Pulmonary artery endothelial cell (primary cell): ENCODE results near the gene MRPL21. TPM values are rescaled to one million over a fixed set of nuclear protein-coding genes. Genes with fewer than 3 reads are reported as not detected.
"Not testable (repeated sequence)": the region's sequence is repeated elsewhere in the genome, so short reads cannot be mapped to it uniquely, and the experiment has no call there.

Experiments
- DNase-seq: peaks from one replicate; pipeline ENCODE4 v3.0.0-alpha.2; 2011; ENCODE audit warnings: low read depth, low spot score
- total RNA-seq: library from RNA; depleted of rRNA; stranded (reverse); fragments of >200 nt; gene quantifications from 2 replicates; pipeline ENCODE4 v1.2.3, GENCODE V29; 2014

Gene MRPL21
- total RNA-seq, 1 donor from 2014 or later = 88.8 TPM

- no peak for DNase-seq
Measured at GRCh38 chr11:68911731-68912130, 8.1 kb upstream of the MRPL21 start.

- DNase-seq = no peak
Measured at GRCh38 chr11:68910965-68911364, 7.3 kb upstream of the MRPL21 start.

DNA sequence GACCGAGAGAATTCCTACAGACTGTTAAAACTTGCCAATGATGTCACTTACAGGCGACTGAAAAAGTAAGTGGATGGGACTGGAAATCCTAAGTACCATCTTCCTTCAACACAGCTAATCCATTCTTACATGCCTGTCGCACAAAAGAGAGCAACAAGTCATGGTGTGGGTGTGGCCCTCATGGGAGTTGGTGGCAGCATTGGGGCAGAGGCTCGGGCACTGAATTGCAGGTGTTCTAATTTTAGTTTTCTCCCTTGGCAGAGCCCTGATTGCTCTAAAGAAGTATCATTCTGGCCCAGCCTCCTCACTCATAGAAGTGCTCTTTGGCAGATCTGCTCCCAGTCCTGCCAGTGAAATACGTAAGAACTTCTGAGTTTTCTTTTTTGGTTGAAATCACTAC is 4.6 kb upstream of the MRPL21 start:
- no peak for DNase-seq

GRCh38 chr11:68905421-68906360 is 2.1 kb upstream of the MRPL21 start:
- DNase-seq = no peak

DNA sequence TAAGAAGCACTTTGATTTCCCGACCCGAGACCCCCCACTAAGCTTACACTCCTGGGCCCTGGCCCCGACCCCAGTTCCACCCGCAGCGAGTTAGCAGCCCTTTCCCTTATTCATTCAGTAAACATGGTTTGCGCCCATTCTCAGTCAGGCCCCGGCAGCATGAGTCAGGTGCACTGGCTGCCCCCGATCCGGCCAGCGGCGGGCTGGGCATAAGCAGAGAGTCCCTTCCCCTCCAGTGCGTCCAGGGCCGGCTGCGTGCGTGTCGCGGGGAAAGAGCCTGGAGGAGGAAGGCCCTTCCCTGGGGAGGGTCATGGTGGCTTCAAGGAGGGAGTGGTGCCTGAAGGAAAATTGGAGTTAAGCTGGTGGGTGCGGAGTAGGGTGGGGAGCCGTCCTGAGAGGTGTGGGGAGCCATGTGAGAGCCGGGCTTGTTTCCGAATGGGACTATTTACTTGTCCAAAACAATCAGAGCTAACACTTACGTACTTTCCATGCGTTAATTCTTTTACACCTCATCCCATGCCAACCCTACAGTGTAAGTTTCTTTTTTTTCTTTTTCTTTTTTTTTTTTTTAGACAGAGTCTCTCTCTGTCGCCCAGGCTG is 716 bp upstream of the MRPL21 start:
- DNase-seq = no peak

DNA sequence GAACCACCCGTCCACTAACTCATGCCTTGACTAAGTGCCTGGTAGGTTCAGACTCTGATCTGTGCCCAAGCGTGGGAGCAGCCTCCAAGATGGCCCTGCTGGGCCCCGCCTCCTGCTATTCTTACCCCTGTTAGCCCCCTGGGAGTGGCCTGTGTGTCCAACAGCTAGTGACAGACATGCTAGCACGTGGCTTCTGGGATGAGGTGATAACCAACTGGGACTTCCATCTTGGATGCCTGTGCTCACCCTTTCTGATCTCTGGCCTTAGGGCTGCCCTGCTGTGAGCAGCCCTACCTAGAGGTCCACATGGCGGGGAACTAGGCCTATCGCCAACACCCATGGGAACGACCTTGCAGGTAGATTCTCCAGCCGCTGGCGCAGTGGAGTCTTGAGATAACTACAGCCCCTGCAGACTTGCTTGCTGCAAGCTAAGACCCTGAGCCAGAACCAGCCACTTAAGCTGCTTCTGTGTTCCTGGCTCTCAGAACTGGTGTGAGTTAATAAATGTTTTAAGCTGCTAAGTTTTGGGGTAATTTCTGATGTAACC is 2.7 kb downstream of the MRPL21 start:
- no peak for DNase-seq

- no peak for DNase-seq
Measured at GRCh38 chr11:68897441-68897840, 6.2 kb downstream of the MRPL21 start.

GRCh38 chr11:68896171-68896959 is 7.3 kb downstream of the MRPL21 start:
- no peak for DNase-seq

DNA sequence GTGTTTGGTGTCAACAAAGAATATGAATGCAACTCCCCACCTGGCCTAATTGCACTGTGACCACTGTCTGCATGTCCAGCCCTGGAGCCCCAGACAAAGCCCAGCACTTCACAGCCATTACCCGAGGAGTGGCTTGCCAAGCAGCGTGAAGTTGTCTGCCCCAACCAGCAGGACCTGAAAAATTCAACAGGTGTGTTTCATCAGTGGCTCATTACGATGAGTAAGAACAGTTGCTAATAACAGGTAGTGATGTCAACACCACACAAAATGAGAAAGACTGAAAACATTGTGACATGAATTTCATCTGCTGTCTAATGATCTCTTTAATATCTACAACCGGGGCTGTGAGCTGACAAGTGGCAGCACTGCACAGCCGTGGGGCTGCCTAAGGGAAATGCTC is 10.3 kb downstream of the MRPL21 start:
- DNase-seq = no peak

- DNase-seq = no peak
Measured at GRCh38 chr11:68892576-68892975, 11.1 kb downstream of the MRPL21 start.

- no peak for DNase-seq
Measured at GRCh38 chr11:68891351-68891948, 12.2 kb downstream of the MRPL21 start.

DNA sequence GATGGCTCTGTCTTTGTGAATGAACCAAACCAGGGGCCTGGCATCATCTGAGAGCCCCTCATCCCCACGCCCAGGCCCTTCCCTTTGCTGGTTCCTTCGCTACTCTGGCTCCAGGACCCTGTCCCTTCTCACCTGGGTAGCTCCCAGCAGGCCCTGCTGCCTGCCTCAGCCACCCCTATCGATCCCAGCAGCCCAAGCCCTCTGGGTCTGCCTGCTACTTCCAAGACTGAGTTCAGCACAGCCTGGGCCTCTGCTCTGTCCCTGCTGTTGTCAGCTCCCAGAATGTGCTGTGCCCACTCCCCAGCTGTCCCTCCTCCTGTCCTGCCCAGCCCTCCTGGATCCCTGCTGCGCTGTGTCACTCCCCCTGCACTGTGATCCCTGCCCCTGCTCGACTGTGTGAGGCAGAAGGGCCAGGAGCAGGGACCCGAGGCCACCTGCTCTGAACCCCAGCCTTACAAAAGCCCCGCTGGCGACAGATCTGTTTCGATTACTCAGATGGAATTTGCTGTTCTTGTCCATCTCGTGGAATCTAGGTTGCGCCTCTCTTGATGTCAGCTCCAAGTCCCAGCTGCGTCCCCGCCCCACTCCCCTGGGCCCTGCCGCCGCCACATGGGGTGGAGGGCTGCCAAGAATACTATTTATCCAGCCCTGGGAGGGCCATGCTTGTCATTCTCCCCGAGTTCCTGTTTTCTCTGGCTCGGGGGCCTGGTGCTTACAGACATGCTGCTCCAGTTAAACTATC is 13.0 kb downstream of the MRPL21 start:
- peak; percentile 61 for DNase-seq

DNA sequence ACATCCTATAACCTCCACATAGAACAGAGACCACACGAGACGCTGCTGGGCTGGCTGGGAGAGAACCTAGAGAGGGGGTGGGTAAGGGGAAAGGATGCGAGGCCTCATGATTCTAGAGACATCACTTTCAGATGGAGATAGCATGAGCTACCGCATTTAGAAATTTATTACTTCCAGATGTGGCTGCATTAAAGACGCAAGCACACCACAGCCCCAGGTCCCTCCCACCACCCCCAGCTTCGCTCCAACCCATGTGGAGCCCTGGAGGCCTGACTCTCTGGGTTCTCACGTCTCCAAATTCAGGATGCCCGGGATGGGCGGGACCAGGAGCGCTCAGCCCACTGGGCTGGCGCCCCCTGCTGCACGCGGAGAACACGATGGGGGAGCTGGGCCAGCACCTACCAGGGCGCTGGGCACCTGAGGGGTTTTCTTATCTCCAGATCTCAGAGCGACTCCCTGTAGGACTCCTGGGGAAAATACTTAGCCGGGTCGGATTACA is 13.6 kb downstream of the MRPL21 start:
- DNase-seq = no peak

DNA sequence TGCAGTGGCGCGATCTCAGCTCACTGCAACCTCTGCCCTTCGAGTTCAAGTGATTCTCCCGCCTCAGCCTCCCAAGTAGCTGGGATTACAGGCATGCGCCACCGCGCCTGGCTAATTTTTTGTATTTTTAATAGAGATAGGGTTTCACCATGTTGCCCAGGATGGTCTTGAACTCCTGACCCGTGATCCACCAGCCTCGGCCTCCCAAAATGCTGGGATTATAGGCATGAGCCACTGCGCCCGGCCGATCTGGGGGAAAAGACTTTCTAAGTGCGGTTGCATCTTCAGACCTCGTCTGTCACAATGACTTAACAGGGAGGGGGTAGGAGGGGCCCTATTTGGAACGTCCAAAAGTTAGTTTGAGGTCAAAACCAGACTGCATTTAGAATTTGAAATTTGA is 18.8 kb downstream of the MRPL21 start:
- DNase-seq = not testable (repeated sequence)

DNA sequence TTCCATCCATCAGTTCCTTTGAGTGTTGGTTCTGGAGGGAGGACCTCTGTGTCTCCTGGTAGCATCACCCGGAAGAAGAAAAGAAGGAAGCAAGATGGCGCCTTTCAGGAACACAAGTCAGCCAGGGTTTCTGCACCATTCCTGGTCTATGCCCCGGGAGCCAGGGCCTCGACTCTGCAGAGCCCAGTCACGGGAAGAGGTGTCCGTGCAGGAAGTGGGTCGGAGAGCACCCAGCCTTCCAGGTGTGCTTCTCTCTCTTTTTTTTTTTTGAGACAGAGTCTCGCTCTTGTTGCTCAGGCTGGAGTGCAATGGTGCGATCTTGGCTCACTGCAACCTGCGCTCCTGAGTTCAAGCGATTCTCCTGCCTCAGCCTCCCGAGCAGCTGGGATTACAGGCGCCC is 21.2 kb downstream of the MRPL21 start:
- DNase-seq = no peak

DNA sequence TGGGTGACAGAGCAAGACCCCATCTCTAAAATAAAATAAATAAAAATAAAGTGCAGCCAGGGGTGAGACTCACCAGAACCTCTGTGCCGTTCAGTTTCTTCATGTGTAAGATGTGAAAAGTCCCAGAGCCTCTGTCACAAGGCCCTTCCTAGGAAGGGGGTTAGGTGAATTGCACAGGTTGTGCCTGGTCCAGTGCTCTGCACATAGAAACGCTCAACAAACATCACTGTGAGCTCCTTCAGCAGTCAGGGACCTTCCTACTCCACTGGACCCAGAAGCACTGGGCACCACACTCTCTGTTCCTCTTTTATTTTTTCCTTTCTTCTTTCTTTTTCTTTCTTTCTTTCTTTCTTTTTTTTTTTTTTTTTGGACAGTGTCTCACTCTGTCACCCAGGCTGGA is 22.3 kb downstream of the MRPL21 start:
- DNase-seq = no peak

DNA sequence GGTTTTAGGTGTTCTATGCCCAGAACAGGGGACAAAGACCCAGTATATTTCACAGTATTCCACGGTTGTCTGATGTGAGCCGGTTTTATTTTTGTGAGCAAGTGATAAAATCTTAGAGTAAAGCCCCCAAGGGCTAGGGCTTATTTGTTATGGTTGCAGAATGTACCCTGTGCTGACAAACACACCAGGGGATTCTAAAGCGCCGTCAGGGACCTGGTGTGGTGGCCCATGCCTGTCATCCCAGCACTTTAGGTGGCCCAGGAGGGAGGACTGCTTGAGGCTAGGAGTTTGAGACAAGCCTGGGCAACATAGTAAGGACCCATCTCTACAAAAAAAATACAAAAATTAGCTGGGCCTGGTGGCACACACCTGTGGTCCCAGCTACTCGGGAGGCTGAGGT is 22.8 kb downstream of the MRPL21 start:
- DNase-seq = no peak

GRCh38 chr11:68878022-68878421 is 25.6 kb downstream of the MRPL21 start:
- DNase-seq = no peak

DNA sequence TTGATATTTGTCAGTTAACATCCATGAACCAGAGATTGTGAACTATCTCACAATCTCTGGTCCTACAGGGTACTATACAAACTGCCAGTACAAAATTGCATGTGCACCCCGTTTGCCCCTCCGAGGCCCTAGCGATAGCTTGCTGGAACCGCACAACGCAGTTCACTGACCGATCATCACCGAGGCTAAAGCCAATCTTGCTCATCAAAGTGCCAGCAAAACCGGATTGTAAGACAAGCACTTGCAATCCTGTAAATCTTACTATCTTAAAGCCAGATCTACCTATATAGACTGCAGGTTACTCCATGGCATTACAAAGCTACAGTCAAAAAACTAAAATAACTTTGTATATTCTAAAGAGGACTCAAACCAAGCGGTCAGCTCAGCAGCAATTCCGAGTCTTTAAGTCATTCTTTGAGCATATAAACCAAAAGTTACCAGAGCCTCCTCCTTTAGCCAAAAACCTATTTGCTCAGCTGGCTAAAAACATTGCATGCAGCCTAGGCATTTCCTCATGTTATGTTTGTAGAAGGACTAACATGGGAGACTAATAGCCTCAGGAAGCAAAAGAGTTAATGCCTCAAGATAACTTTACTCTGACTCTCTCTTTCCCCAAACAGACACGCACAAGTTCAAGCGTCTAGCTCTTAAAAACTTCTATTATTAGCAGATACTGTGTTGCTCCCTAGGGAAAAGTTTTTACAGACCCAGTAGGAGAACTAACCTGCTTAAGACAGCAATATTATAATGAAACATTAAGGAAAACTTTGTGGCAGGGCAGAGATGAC is 31.2 kb downstream of the MRPL21 start:
- no peak for DNase-seq

DNA sequence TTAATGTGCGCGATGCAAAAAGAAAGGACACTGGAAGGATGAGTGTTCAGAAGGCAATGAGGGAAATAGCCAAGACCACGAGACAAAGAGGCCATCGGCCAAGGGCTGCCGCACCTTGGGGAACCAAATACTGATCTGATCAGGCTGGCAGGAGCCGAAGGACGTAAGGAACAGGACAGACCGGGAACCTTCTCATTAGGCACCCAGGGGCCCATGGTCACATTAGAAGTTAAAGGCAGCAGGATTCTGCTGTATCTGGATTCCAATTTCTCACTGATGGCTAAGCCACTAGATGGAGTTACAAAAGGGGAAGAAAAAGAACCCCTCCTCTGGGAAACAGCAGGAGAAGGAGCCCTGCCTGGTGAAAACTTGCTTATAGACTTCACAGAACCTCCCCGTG is 33.2 kb downstream of the MRPL21 start:
- no peak for DNase-seq
